Upper lobe of right lung (tissue), 1 donor: ENCODE results near the gene PP2D1. TPM values are rescaled to one million over a fixed set of nuclear protein-coding genes. Genes with fewer than 3 reads are reported as not detected.
"Not testable (repeated sequence)": the region's sequence is repeated elsewhere in the genome, so short reads cannot be mapped to it uniquely, and the experiment has no call there.

Experiments used
- ATAC-seq: fragments of 200-7000 bp; cut with Tn5 transposase; one replicate; pipeline ENCODE4 v1.9.1; 2020; ENCODE audit warnings: mild to moderate bottlenecking, moderate library complexity
- DNase-seq: peaks from one replicate; pipeline ENCODE4 v3.0.0-alpha.2; 2020
- H3K27ac ChIP-seq: fragments of 200-600 bp; one replicate; pipeline ENCODE4 v1.8.0; 2022
- H3K27me3 ChIP-seq: fragments of 200-600 bp; one replicate; pipeline ENCODE4 v1.8.0; 2022; ENCODE audit warnings: mild to moderate bottlenecking
- H3K36me3 ChIP-seq: fragments of 200-600 bp; one replicate; pipeline ENCODE4 v1.8.0; 2022
- H3K4me1 ChIP-seq: fragments of 200-600 bp; one replicate; pipeline ENCODE4 v1.8.0; 2022
- H3K4me3 ChIP-seq: fragments of 200-600 bp; one replicate; pipeline ENCODE4 v1.8.0; 2022; ENCODE audit warnings: mild to moderate bottlenecking
- H3K9me3 ChIP-seq: fragments of 200-600 bp; one replicate; pipeline ENCODE4 v1.8.0; 2022
- CTCF ChIP-seq: fragments of 200-600 bp; IDR thresholded peaks from one replicate; pipeline ENCODE4 v1.8.0; 2022; ENCODE audit warnings: antibody characterized with exemption
- intact Hi-C: fragments of 100-400 bp; cut with DNase I; formaldehyde crosslinking; loops from one replicate; pipeline ENCODE4 v1.11.0; 2022
- total RNA-seq: library from RNA; stranded (reverse); fragmentation: NEBNext Ultra II Directional; extraction: Animal tissue kit (Norgen Biotek cat#: 25700); gene quantifications from one replicate; pipeline ENCODE4 v1.2.1, GENCODE V29; 2021
- donor health status: DM: no; HTN: yes; CAD: no; lungs with severe emphysema.

The PP2D1 gene
- total RNA-seq, 1 donor from 2014 or later: not detected

DNA sequence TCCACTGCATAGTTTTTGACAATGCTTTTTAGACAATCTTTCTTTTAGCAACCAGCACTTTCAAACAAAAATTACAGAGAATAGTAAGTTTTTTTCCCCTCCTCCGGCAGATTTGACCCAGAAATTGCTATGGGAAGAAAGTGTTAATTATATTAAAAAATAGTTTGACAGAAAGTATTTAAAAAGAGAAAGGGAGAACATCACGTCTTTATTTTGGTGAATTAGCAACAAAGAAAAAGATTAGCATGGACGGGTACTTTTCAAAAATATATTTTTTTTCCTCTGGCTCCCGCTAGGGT, 27.4 kb upstream of the PP2D1 start:
- Histone ChIP-seq H3K9me3 (no peaks in the 10 kb centered on the region), H3K27me3 (no peaks in the 10 kb centered on the region), H3K36me3 (no peaks in the 10 kb centered on the region), H3K4me3 (peak overlapping the region; percentile 61), H3K27ac (peak overlapping the region; percentile 93), H3K4me1 (peaks cover 39% of the 10 kb centered on the region)
- intact Hi-C loops: no loop called here
- ATAC-seq: no peak
- TF ChIP-seq CTCF: no peak
- no peak for DNase-seq

GRCh38 chr3:20038699-20039465, 26.8 kb upstream of the PP2D1 start:
- peak overlapping the region; percentile 61 for H3K4me3 ChIP-seq
- ATAC-seq (no peak), DNase-seq (no peak)
- H3K27me3 ChIP-seq: no peaks in the 10 kb centered on the region
- intact Hi-C loops: no loop called here
- H3K4me1 ChIP-seq: peaks cover 34% of the 10 kb centered on the region
- no peaks in the 10 kb centered on the region for H3K36me3 ChIP-seq
- no peaks in the 10 kb centered on the region for H3K9me3 ChIP-seq
- peak overlapping the region; percentile 93 for H3K27ac ChIP-seq
- TF ChIP-seq CTCF: no peak

DNA sequence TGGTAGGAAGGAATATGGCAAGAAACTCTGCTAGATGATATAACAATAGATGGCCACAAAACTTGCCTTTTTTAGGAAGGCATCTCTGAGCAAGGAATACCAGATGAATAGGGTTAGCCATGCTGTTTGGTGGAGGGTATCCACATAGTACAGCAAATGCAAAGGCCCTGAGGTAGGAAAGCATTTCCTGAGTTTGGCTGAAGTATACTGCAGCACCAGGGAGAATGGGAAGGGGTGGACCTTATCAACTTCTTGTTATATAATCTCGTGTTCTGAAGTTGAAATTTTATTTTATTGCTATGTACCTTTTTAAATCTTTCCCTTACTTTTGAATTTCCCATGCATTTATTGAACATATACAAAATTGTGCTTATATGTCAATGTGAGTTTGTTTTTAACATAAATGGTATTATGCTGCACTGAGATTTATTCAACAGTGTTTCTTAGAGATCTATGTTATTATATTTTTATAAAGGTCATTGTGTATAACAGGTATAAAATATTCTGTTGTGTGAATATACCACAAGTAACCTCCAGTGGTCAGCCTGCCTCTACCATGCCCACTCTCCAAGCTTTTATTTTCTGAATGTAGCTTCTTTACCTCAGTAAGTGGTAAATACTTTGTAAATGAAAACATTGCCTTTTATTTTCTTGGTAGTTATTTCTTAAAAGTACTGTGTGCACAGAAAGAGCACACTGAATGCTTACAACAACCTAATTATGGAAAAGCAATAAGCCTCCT, 25.4 kb upstream of the PP2D1 start:
- intact Hi-C loops: no loop called here
- Histone ChIP-seq H3K27me3 (no peaks in the 10 kb centered on the region), H3K9me3 (no peaks in the 10 kb centered on the region), H3K4me1 (peaks cover 20% of the 10 kb centered on the region), H3K4me3 (no peak overlapping the region), H3K36me3 (no peaks in the 10 kb centered on the region), H3K27ac (peak overlapping the region; percentile 25)
- no peak for DNase-seq
- TF ChIP-seq CTCF: no peak
- ATAC-seq: no peak

DNA sequence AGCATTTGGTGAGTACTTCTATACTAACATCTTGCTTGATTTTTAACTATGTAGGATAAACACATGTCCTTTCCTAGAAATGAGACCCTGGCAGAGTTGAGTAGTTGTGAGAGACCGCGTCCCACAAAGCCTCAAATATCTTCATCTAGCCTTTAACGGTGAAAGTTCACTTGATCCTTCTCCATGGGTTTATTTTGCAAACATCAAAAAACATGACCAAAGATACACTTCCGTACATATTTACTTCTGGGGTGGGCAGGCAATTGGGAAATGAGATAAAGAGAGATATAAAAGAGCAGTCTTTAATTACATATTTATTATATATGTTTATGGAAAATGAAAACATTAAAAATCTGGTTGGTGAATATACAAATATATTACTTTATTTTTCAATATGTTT, 23.0 kb upstream of the PP2D1 start:
- TF ChIP-seq CTCF: no peak
- Histone ChIP-seq H3K4me1 (peaks cover 10% of the 10 kb centered on the region), H3K4me3 (no peak overlapping the region), H3K27ac (no peak overlapping the region), H3K9me3 (no peaks in the 10 kb centered on the region), H3K36me3 (no peaks in the 10 kb centered on the region), H3K27me3 (no peaks in the 10 kb centered on the region)
- ATAC-seq (no peak), DNase-seq (no peak)
- intact Hi-C loops: no loop called here

- H3K4me3 ChIP-seq, ATAC-seq, H3K9me3 ChIP-seq, H3K27me3 ChIP-seq, DNase-seq, H3K27ac ChIP-seq, H3K4me1 ChIP-seq, H3K36me3 ChIP-seq, intact Hi-C loops: not testable (repeated sequence)
Observed at GRCh38 chr3:20031939-20032338, 19.9 kb upstream of the PP2D1 start.

DNA sequence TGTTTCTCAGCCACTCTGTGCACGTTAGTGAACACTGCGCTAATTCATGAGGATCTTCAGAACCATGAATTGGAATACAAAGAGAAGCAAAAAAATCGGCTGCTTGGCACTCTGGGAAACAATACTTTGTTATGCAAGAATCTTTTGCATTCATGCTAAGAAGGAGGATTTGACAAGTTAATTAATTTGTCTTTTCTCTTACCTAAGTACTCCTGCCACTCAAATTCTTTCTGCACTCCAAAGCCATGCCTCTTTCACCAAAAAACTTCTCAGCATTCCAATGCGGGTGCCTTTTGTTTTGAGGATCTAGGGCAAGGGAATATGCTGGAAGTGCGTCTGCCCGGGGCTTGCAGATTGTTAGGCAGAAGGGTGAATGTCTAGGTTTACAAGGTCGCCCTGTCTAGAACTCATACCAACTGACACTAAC, 16.9 kb upstream of the PP2D1 start:
- no peak for TF ChIP-seq CTCF
- Histone ChIP-seq H3K36me3 (no peaks in the 10 kb centered on the region), H3K27ac (no peak overlapping the region), H3K4me1 (peaks cover 5% of the 10 kb centered on the region), H3K27me3 (no peaks in the 10 kb centered on the region), H3K4me3 (no peak overlapping the region), H3K9me3 (no peaks in the 10 kb centered on the region)
- intact Hi-C loops: no loop called here
- ATAC-seq: no peak
- DNase-seq: no peak
